Panc1 (cell line): ENCODE measurements around the gene MCU.

Experiments used
- POLR2AphosphoS5 ChIP-seq: IDR thresholded peaks from 2 replicates; pipeline ENCODE4 v1.6.1; 2012; ENCODE audit warnings: mild to moderate bottlenecking, low read depth, low read length, moderate library complexity
- SIN3A ChIP-seq: IDR thresholded peaks from 2 replicates; pipeline ENCODE4 v1.6.1; 2012; ENCODE audit warnings: low read depth, mild to moderate bottlenecking, low read length, moderate library complexity, borderline replicate concordance; ENCODE audit not compliant: insufficient read depth
- TCF7L2 ChIP-seq: IDR thresholded peaks from 2 replicates; pipeline ENCODE4 v1.6.1; 2011; ENCODE audit warnings: mild to moderate bottlenecking, low read depth, low read length, inconsistent platforms
- TF ChIP-seq, protein P1 (sequence below): fragments of 450-650 bp; IDR thresholded peaks from 2 replicates; pipeline ENCODE4 v1.5.1; 2017; ENCODE audit warnings: mild to moderate bottlenecking
- TF ChIP-seq, protein P2 (sequence below), 2 experiments: IDR thresholded peaks; 2 replicates each; pipeline ENCODE4 v1.6.1; 2011 to 2012; ENCODE audit warnings: low read depth in 2 of 2, control low read depth in 1 of 2, low read length in 1 of 2, mild to moderate bottlenecking in 1 of 2, moderate library complexity in 1 of 2; ENCODE audit not compliant: insufficient read depth in 1 of 2

- TF ChIP-seq, protein P1, sequence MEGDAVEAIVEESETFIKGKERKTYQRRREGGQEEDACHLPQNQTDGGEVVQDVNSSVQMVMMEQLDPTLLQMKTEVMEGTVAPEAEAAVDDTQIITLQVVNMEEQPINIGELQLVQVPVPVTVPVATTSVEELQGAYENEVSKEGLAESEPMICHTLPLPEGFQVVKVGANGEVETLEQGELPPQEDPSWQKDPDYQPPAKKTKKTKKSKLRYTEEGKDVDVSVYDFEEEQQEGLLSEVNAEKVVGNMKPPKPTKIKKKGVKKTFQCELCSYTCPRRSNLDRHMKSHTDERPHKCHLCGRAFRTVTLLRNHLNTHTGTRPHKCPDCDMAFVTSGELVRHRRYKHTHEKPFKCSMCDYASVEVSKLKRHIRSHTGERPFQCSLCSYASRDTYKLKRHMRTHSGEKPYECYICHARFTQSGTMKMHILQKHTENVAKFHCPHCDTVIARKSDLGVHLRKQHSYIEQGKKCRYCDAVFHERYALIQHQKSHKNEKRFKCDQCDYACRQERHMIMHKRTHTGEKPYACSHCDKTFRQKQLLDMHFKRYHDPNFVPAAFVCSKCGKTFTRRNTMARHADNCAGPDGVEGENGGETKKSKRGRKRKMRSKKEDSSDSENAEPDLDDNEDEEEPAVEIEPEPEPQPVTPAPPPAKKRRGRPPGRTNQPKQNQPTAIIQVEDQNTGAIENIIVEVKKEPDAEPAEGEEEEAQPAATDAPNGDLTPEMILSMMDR = no peak
- TF ChIP-seq POLR2AphosphoS5 = no peak
- TF ChIP-seq, protein P2, sequence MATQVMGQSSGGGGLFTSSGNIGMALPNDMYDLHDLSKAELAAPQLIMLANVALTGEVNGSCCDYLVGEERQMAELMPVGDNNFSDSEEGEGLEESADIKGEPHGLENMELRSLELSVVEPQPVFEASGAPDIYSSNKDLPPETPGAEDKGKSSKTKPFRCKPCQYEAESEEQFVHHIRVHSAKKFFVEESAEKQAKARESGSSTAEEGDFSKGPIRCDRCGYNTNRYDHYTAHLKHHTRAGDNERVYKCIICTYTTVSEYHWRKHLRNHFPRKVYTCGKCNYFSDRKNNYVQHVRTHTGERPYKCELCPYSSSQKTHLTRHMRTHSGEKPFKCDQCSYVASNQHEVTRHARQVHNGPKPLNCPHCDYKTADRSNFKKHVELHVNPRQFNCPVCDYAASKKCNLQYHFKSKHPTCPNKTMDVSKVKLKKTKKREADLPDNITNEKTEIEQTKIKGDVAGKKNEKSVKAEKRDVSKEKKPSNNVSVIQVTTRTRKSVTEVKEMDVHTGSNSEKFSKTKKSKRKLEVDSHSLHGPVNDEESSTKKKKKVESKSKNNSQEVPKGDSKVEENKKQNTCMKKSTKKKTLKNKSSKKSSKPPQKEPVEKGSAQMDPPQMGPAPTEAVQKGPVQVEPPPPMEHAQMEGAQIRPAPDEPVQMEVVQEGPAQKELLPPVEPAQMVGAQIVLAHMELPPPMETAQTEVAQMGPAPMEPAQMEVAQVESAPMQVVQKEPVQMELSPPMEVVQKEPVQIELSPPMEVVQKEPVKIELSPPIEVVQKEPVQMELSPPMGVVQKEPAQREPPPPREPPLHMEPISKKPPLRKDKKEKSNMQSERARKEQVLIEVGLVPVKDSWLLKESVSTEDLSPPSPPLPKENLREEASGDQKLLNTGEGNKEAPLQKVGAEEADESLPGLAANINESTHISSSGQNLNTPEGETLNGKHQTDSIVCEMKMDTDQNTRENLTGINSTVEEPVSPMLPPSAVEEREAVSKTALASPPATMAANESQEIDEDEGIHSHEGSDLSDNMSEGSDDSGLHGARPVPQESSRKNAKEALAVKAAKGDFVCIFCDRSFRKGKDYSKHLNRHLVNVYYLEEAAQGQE (IDR thresholded peaks at IDR 0.05; ENCODE audit: insufficient read depth in 1 of 2, low read depth in 2 of 2, low read length in 1 of 2) = no peak
- no peak for TF ChIP-seq SIN3A
- TF ChIP-seq TCF7L2 = no peak
Observed at GRCh38 chr10:72899545-72899944, 207.6 kb downstream of the MCU start.
